Hematopoietic multipotent progenitor cell treated with erythropoietin and hydrocortisone succinate and interleukin-3 and kit ligand, for 6 days (in vitro differentiated cells): ENCODE data around the gene IGDCC3.
A peak's percentile ranks its signal among the peaks of the same experiment; 100 is the strongest.
"Not testable (repeated sequence)": the region's sequence is repeated elsewhere in the genome, so short reads cannot be mapped to it uniquely, and the experiment has no call there.

ENCODE experiments used
- DNase-seq: peaks from one replicate; pipeline ENCODE4 v3.0.0-alpha.2; 2015

IGDCC3 gene

GRCh38 chr15:65405791-65406423, 28.1 kb upstream of the IGDCC3 start:
- DNase-seq: no peak

GRCh38 chr15:65404186-65404872, 26.5 kb upstream of the IGDCC3 start:
- DNase-seq: no peak

GRCh38 chr15:65402961-65403360, 25.2 kb upstream of the IGDCC3 start:
- DNase-seq: no peak

- DNase-seq: no peak
Measured at GRCh38 chr15:65401611-65402240, 23.9 kb upstream of the IGDCC3 start.

GRCh38 chr15:65400760-65401610, 23.2 kb upstream of the IGDCC3 start:
- DNase-seq: peak; percentile 81

- no peak for DNase-seq
Measured at GRCh38 chr15:65399997-65400396, 22.2 kb upstream of the IGDCC3 start.

GRCh38 chr15:65399001-65399706, 21.4 kb upstream of the IGDCC3 start:
- no peak for DNase-seq

- not testable (repeated sequence) for DNase-seq
Measured at GRCh38 chr15:65398486-65398885, 20.7 kb upstream of the IGDCC3 start.

- DNase-seq: no peak
Measured at GRCh38 chr15:65396965-65397317, 19.1 kb upstream of the IGDCC3 start.

- no peak for DNase-seq
Measured at GRCh38 chr15:65396283-65396964, 18.6 kb upstream of the IGDCC3 start.

GRCh38 chr15:65395567-65396202, 17.9 kb upstream of the IGDCC3 start:
- DNase-seq: no peak

GRCh38 chr15:65394936-65395335, 17.1 kb upstream of the IGDCC3 start:
- no peak for DNase-seq

- DNase-seq: no peak
Measured at GRCh38 chr15:65394280-65394789, 16.5 kb upstream of the IGDCC3 start.

GRCh38 chr15:65393557-65393956, 15.8 kb upstream of the IGDCC3 start:
- DNase-seq: no peak

- no peak for DNase-seq
Measured at GRCh38 chr15:65393091-65393490, 15.3 kb upstream of the IGDCC3 start.

GRCh38 chr15:65392368-65392767, 14.6 kb upstream of the IGDCC3 start:
- DNase-seq: no peak

GRCh38 chr15:65391732-65392131, 13.9 kb upstream of the IGDCC3 start:
- no peak for DNase-seq

- DNase-seq: no peak
Measured at GRCh38 chr15:65390447-65390846, 12.6 kb upstream of the IGDCC3 start.

- no peak for DNase-seq
Measured at GRCh38 chr15:65389226-65389625, 11.4 kb upstream of the IGDCC3 start.

- no peak for DNase-seq
Measured at GRCh38 chr15:65388306-65389080, 10.7 kb upstream of the IGDCC3 start.

GRCh38 chr15:65386886-65387285, 9.1 kb upstream of the IGDCC3 start:
- DNase-seq: no peak
